Subcutaneous adipose tissue (tissue), 4 donors: ENCODE data around the gene RHCG. TPM values are rescaled to one million over a fixed set of nuclear protein-coding genes. Genes with fewer than 3 reads are reported as not detected.

Experiments
- CTCF ChIP-seq: fragments of 450-650 bp; IDR thresholded peaks from one replicate; pipeline ENCODE4 v1.5.1; 2016; ENCODE audit warnings: low read depth, mild to moderate bottlenecking, control low read depth, antibody characterized with exemption, moderate library complexity
- total RNA-seq, 4 donors: library from RNA; depleted of rRNA; stranded (reverse); fragments of >200 nt; gene quantifications; one replicate each; pipeline ENCODE4 v1.1.0, GENCODE V29; 2016

Gene RHCG
- total RNA-seq, 4 donors from 2014 or later, result 0.82 to 1.9 TPM; not detected in 2

- TF ChIP-seq CTCF, result no peak
Measured at GRCh38 chr15:89459271-89460038, 36.9 kb downstream of the RHCG start.

GRCh38 chr15:89458440-89458839 is 37.9 kb downstream of the RHCG start:
- no peak for TF ChIP-seq CTCF

GRCh38 chr15:89457086-89457485 is 39.3 kb downstream of the RHCG start:
- no peak for TF ChIP-seq CTCF

- TF ChIP-seq CTCF, result no peak
Measured at GRCh38 chr15:89455535-89455934, 40.8 kb downstream of the RHCG start.

DNA sequence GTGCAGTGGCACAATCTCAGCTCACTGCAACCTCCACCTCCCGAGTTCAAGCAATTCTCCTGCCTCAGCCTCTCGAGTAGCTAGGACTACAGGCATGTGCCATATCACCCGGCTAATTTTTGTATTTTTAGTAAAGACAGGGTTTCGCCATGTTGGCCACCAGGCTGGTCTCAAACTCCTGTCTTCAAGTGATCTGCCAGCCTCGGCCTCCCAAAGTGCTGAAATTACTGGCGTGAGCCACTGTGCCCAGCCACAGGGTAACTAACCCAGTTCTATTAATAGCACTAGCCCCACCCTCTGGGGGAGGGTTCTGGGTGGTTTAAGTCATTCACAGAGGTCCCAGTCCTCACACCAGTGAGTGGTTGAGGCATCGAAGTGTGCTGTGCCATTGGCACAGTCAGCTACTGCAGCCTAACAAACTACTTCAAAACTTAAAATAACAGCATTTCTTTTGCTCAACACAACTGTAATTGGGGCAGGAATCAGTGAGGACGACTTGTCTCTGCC is 44.0 kb downstream of the RHCG start:
- no peak for TF ChIP-seq CTCF

GRCh38 chr15:89451846-89452245 is 44.5 kb downstream of the RHCG start:
- TF ChIP-seq CTCF, result no peak

GRCh38 chr15:89450076-89451006 is 46.0 kb downstream of the RHCG start:
- TF ChIP-seq CTCF, result no peak
